IPS-20b (cell line): Measurements from ENCODE around the gene EYS.

ENCODE experiments used
- H3K27ac ChIP-seq: one replicate; pipeline ENCODE4 v1.5.1; 2013; ENCODE audit warnings: low read length
- H3K27me3 ChIP-seq: 2 replicates; pipeline ENCODE4 v1.6.1; 2013; ENCODE audit warnings: mild to moderate bottlenecking, low read length, inconsistent platforms; ENCODE audit not compliant: insufficient read depth
- H3K36me3 ChIP-seq: 2 replicates; pipeline ENCODE4 v1.6.1; 2013; ENCODE audit warnings: low read depth, mild to moderate bottlenecking, inconsistent platforms, low read length, moderate library complexity; ENCODE audit not compliant: insufficient read depth
- H3K4me1 ChIP-seq: 2 replicates; pipeline ENCODE4 v1.6.1; 2013; ENCODE audit warnings: mild to moderate bottlenecking, control low read depth, inconsistent platforms, low read length, moderate library complexity; ENCODE audit not compliant: insufficient read depth
- H3K4me3 ChIP-seq: 2 replicates; pipeline ENCODE4 v1.5.1; 2013; ENCODE audit warnings: mild to moderate bottlenecking, low read length, inconsistent platforms
- H3K9ac ChIP-seq: 2 replicates; pipeline ENCODE4 v1.6.1; 2013; ENCODE audit warnings: low read depth, mild to moderate bottlenecking, inconsistent platforms, low read length, moderate library complexity
- H3K9me3 ChIP-seq: 2 replicates; pipeline ENCODE4 v1.6.1; 2013; ENCODE audit warnings: mild to moderate bottlenecking, low read depth, low read length, inconsistent platforms; ENCODE audit not compliant: insufficient read depth

Gene EYS

GRCh38 chr6:64889144-64889543, 817.9 kb downstream of the EYS start:
- Histone ChIP-seq H3K27ac (no peak overlapping the region), H3K4me1 (peaks cover 25% of the 10 kb centered on the region; the same call in 1 of the 2 replicates), H3K9me3 (no peaks in the 10 kb centered on the region), H3K36me3 (no peaks in the 10 kb centered on the region), H3K4me3 (no peak overlapping the region), H3K9ac (no peak overlapping the region), H3K27me3 (no peaks in the 10 kb centered on the region)

DNA sequence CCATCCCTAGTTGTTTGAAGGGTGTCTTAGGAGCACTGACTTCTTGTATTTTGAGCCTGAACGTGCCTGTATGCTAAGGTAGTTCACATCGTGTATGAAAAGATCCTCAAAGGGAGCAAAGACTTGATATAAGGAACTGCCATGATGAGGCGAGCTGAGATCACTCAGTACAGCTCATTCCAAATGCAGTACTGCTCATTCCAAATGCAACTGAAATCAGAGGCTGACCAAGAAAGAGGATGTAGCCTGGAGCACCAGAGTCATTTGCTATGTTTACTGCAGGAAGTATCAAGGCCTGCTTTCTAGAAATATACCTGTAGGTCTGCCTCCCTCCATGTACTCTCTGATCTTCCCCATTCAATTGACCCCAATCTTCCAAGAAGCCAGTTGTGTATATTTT, 832.2 kb downstream of the EYS start:
- Histone ChIP-seq H3K4me3 (no peak overlapping the region), H3K4me1 (no peaks in the 10 kb centered on the region), H3K27ac (no peak overlapping the region), H3K36me3 (no peaks in the 10 kb centered on the region), H3K27me3 (no peaks in the 10 kb centered on the region), H3K9me3 (no peaks in the 10 kb centered on the region), H3K9ac (no peak overlapping the region)

DNA sequence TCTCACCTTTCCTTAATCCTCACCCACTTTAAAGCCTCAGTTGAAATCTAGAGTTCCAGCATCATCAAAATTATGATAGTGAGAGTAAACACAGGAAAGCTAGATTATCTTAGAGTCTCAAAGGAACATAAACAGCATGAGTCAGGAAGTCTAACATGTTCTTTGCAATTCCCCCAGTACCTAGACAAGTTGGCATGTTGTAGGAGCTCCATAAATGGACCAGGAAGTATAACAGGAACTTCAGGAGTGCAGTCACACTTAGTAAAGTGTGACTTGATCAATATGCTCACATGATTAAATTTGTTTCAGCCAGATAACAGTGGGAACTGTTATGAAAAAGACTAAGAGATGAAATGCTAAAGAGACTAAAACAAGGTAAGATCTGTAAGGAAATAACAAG, 834.4 kb downstream of the EYS start:
- no peak overlapping the region for H3K9ac ChIP-seq
- H3K9me3 ChIP-seq = no peaks in the 10 kb centered on the region
- no peak overlapping the region for H3K4me3 ChIP-seq
- no peaks in the 10 kb centered on the region for H3K36me3 ChIP-seq
- no peaks in the 10 kb centered on the region for H3K27me3 ChIP-seq
- no peaks in the 10 kb centered on the region for H3K4me1 ChIP-seq
- no peak overlapping the region for H3K27ac ChIP-seq

DNA sequence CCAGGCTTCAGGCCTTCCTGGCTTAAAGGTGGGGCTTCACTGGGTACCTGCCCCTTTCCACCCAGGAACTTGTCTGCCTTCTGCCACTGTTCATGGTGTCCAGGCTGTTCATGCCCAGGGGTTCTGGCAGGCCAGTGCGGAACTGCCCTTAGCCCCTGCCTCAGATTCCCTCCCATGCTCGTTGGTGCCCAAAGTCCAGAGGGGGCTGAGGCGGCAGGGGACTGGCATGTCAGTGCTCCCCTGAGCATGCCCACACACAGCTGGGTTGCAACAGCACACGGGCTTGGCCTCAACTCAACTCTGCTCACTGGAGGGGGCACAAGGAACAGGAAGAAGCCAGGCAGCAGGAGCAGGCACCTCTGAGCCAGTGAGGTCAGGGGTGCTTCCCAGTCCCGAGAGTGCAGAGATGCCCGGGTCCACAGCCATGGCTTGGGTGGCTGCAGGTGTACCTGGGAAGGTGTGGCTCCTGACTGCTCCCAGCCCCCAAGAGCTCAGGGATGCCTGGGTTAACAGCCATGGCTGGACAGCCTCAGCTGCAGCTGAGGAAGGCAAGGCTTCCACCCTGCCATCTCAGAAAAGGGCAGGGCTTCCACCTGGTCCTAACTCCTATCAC, 845.9 kb downstream of the EYS start:
- Histone ChIP-seq H3K4me1 (no peaks in the 10 kb centered on the region), H3K9ac (no peak overlapping the region), H3K4me3 (no peak overlapping the region), H3K27ac (no peak overlapping the region), H3K9me3 (no peaks in the 10 kb centered on the region), H3K36me3 (no peaks in the 10 kb centered on the region), H3K27me3 (no peaks in the 10 kb centered on the region)

DNA sequence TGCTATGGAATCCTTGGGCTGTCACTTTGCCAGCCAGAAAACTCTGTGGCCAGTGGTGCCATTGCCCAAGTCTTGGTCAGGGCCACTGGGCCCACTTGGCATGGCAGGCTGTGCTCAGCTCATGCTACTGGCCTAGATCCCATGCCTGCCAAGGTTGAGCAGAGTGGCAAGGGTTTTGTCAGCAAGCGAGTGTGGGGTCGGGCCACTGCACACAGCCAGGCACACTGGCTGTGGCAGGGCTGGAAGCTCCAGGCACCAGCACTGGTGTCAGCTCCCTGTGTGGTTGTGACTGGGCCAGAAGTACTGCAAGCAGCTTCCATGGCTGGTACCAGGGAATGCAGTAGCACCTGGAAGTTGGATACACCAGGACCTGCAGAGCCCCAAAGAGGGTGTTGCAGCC, 846.8 kb downstream of the EYS start:
- no peaks in the 10 kb centered on the region for H3K27me3 ChIP-seq
- H3K27ac ChIP-seq = no peak overlapping the region
- H3K4me3 ChIP-seq = no peak overlapping the region
- no peaks in the 10 kb centered on the region for H3K4me1 ChIP-seq
- H3K9me3 ChIP-seq = no peaks in the 10 kb centered on the region
- no peaks in the 10 kb centered on the region for H3K36me3 ChIP-seq
- no peak overlapping the region for H3K9ac ChIP-seq

GRCh38 chr6:64850121-64850520, 856.9 kb downstream of the EYS start:
- Histone ChIP-seq H3K27ac (no peak overlapping the region), H3K4me3 (no peak overlapping the region), H3K4me1 (no peaks in the 10 kb centered on the region), H3K9me3 (no peaks in the 10 kb centered on the region), H3K36me3 (no peaks in the 10 kb centered on the region), H3K27me3 (no peaks in the 10 kb centered on the region), H3K9ac (no peak overlapping the region)

GRCh38 chr6:64848467-64848866, 858.6 kb downstream of the EYS start:
- Histone ChIP-seq H3K27ac (no peak overlapping the region), H3K27me3 (no peaks in the 10 kb centered on the region), H3K4me3 (no peak overlapping the region), H3K9me3 (no peaks in the 10 kb centered on the region), H3K9ac (no peak overlapping the region), H3K36me3 (no peaks in the 10 kb centered on the region), H3K4me1 (no peaks in the 10 kb centered on the region)

- Histone ChIP-seq H3K9me3 (no peaks in the 10 kb centered on the region), H3K36me3 (no peaks in the 10 kb centered on the region), H3K27me3 (no peaks in the 10 kb centered on the region), H3K9ac (no peak overlapping the region), H3K4me1 (no peaks in the 10 kb centered on the region), H3K4me3 (no peak overlapping the region), H3K27ac (no peak overlapping the region)
Observed at GRCh38 chr6:64847396-64847795, 859.6 kb downstream of the EYS start.

DNA sequence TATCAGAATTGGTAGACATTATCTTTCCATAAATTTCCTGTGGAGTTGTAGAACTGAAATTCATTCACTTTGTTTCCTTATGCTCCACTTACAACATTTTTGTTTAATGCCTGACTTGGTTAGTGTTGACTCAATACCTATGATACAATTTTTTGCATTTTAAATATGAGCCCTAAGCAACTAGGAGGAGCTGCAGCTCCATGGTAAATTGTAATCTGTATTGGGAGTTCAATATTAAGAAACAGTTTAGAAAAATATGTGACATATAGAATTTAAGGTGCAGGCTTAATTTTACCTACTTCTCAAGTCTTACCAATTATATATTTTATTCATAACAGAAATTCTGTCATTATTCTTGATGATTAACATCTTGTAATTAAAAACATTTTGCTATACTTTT, 868.3 kb downstream of the EYS start:
- no peaks in the 10 kb centered on the region for H3K4me1 ChIP-seq
- no peaks in the 10 kb centered on the region for H3K9me3 ChIP-seq
- H3K9ac ChIP-seq = no peak overlapping the region
- H3K4me3 ChIP-seq = no peak overlapping the region
- no peaks in the 10 kb centered on the region for H3K27me3 ChIP-seq
- no peaks in the 10 kb centered on the region for H3K36me3 ChIP-seq
- no peak overlapping the region for H3K27ac ChIP-seq

DNA sequence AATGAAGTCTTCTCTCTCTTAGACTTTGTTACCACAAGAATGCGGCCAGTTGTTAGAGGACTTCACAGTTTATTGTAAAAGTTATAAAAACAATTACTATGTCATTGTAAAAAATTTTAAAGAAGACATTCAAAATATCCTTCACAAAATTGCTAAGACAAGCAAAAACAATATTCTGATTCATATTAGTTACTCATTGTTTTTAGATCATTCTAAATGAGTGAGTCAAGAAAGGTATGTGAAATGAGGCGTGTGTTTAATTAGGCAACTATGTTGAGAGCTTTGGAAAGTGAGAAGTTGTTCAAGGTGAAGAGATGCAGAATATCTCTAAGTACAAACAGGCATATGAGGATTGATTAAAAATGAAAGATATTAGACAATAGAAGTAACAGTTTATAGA, 875.3 kb downstream of the EYS start:
- no peaks in the 10 kb centered on the region for H3K27me3 ChIP-seq
- no peak overlapping the region for H3K27ac ChIP-seq

GRCh38 chr6:64817525-64817924, 889.5 kb downstream of the EYS start:
- Histone ChIP-seq H3K27ac (no peak overlapping the region), H3K36me3 (no peaks in the 10 kb centered on the region), H3K4me1 (no peaks in the 10 kb centered on the region), H3K27me3 (no peaks in the 10 kb centered on the region), H3K9me3 (no peaks in the 10 kb centered on the region), H3K4me3 (no peak overlapping the region), H3K9ac (no peak overlapping the region)

More for the DNA sequence above, 875.3 kb downstream of the EYS start:
- no peak overlapping the region for H3K4me3 ChIP-seq
- H3K36me3 ChIP-seq = no peaks in the 10 kb centered on the region
- no peak overlapping the region for H3K9ac ChIP-seq
- no peaks in the 10 kb centered on the region for H3K9me3 ChIP-seq
- H3K4me1 ChIP-seq = no peaks in the 10 kb centered on the region

DNA sequence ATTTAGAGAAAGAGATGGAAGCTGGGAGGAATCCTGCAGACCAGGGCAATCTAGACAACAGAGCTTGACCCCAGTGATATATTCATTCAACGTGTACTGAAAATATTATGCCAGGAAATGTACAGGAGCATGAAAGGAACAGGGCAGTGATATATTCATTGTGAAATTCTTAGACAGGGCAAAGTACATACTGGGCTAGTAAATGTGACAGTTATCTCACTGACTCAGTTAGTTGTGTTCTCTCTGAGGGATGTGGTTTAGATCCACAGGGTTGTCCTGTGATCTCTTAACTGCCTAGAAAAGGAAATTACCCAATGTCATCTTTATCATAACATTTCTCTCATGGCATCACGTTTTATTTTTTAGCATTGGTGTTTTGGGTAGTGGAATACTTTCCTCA, 891.3 kb downstream of the EYS start:
- Histone ChIP-seq H3K9me3 (no peaks in the 10 kb centered on the region), H3K27me3 (no peaks in the 10 kb centered on the region), H3K36me3 (no peaks in the 10 kb centered on the region), H3K9ac (no peak overlapping the region), H3K27ac (no peak overlapping the region), H3K4me1 (no peaks in the 10 kb centered on the region), H3K4me3 (no peak overlapping the region)
